ENCODE measurements around the gene NECAB2.

NECAB2 gene

GRCh38 chr16:83977056-83977815 lies 9.2 kb downstream of the NECAB2 start:
- Histone ChIP-seq H4K20me1 (ENCODE audit: insufficient read depth, low read length, poor library complexity, severe bottlenecking) (no peaks in the 10 kb centered on the region), H3K4me2 (ENCODE audit: low read depth, low read length, poor library complexity, severe bottlenecking) (no peak overlapping the region), H3K4me3 (ENCODE audit: low read length, poor library complexity, severe bottlenecking) (no peak overlapping the region), H3F3A (ENCODE audit: low read depth) (no peaks in the 10 kb centered on the region), H2AFZ (ENCODE audit: low read length) (no peak overlapping the region), H3K27me3 (ENCODE audit: insufficient read depth, low read length, poor library complexity, severe bottlenecking) (no peaks in the 10 kb centered on the region), H3K9ac (ENCODE audit: low read depth, low read length, poor library complexity, severe bottlenecking) (no peak overlapping the region), H3K4me1 (ENCODE audit: insufficient read depth, low read length, poor library complexity, severe bottlenecking) (no peaks in the 10 kb centered on the region), H3K79me2 (ENCODE audit: insufficient read depth, low read length) (no peaks in the 10 kb centered on the region), H3K9me3 (ENCODE audit: insufficient read depth, low read depth, low read length) (no peaks in the 10 kb centered on the region), H3K36me3 (ENCODE audit: insufficient read depth, low read length) (no peaks in the 10 kb centered on the region), H3K9me2 (replicated peaks; ENCODE audit: low read depth, low read length) (no peaks in the 10 kb centered on the region)
- TF ChIP-seq EZH2phosphoT487 (IDR thresholded peaks at IDR 0.05; ENCODE audit: borderline replicate concordance) (no peak), CTCF (conservative IDR thresholded peaks at IDR 0.05; ENCODE audit: low read length) (no peak)

GRCh38 chr16:83978401-83978904 lies 10.4 kb downstream of the NECAB2 start:
- TF ChIP-seq EZH2phosphoT487 (IDR thresholded peaks at IDR 0.05; ENCODE audit: borderline replicate concordance) (no peak), CTCF (conservative IDR thresholded peaks at IDR 0.05; ENCODE audit: low read length) (no peak)
- Histone ChIP-seq H2AFZ (ENCODE audit: low read length) (no peak overlapping the region), H3F3A (ENCODE audit: low read depth) (no peaks in the 10 kb centered on the region), H3K4me3 (ENCODE audit: low read length, poor library complexity, severe bottlenecking) (no peak overlapping the region), H3K27me3 (ENCODE audit: insufficient read depth, low read length, poor library complexity, severe bottlenecking) (no peaks in the 10 kb centered on the region), H3K4me2 (ENCODE audit: low read depth, low read length, poor library complexity, severe bottlenecking) (no peak overlapping the region), H3K9me2 (replicated peaks; ENCODE audit: low read depth, low read length) (no peaks in the 10 kb centered on the region), H3K4me1 (ENCODE audit: insufficient read depth, low read length, poor library complexity, severe bottlenecking) (no peaks in the 10 kb centered on the region), H4K20me1 (ENCODE audit: insufficient read depth, low read length, poor library complexity, severe bottlenecking) (no peaks in the 10 kb centered on the region), H3K9me3 (ENCODE audit: insufficient read depth, low read depth, low read length) (no peaks in the 10 kb centered on the region), H3K79me2 (ENCODE audit: insufficient read depth, low read length) (no peaks in the 10 kb centered on the region), H3K36me3 (ENCODE audit: insufficient read depth, low read length) (no peaks in the 10 kb centered on the region), H3K9ac (ENCODE audit: low read depth, low read length, poor library complexity, severe bottlenecking) (no peak overlapping the region)

GRCh38 chr16:83979441-83979840 lies 11.4 kb downstream of the NECAB2 start:
- Histone ChIP-seq H2AFZ (ENCODE audit: low read length) (no peak overlapping the region), H4K20me1 (ENCODE audit: insufficient read depth, low read length, poor library complexity, severe bottlenecking) (no peaks in the 10 kb centered on the region), H3K4me1 (ENCODE audit: insufficient read depth, low read length, poor library complexity, severe bottlenecking) (no peaks in the 10 kb centered on the region), H3K9ac (ENCODE audit: low read depth, low read length, poor library complexity, severe bottlenecking) (no peak overlapping the region), H3K27me3 (ENCODE audit: insufficient read depth, low read length, poor library complexity, severe bottlenecking) (no peaks in the 10 kb centered on the region), H3K79me2 (ENCODE audit: insufficient read depth, low read length) (no peaks in the 10 kb centered on the region), H3K36me3 (ENCODE audit: insufficient read depth, low read length) (no peaks in the 10 kb centered on the region), H3F3A (ENCODE audit: low read depth) (no peaks in the 10 kb centered on the region), H3K4me3 (ENCODE audit: low read length, poor library complexity, severe bottlenecking) (no peak overlapping the region), H3K9me3 (ENCODE audit: insufficient read depth, low read depth, low read length) (no peaks in the 10 kb centered on the region), H3K4me2 (ENCODE audit: low read depth, low read length, poor library complexity, severe bottlenecking) (no peak overlapping the region), H3K9me2 (replicated peaks; ENCODE audit: low read depth, low read length) (no peaks in the 10 kb centered on the region)
- TF ChIP-seq CTCF (conservative IDR thresholded peaks at IDR 0.05; ENCODE audit: low read length), result no peak
- TF ChIP-seq EZH2phosphoT487 (IDR thresholded peaks at IDR 0.05; ENCODE audit: borderline replicate concordance), result no peak
